ENCODE measurements around the gene RFC4. TPM values are rescaled to one million over a fixed set of nuclear protein-coding genes. Genes with fewer than 3 reads are reported as not detected.
"Not testable (repeated sequence)": the region's sequence is repeated elsewhere in the genome, so short reads cannot be mapped to it uniquely, and the experiment has no call there.

Gene RFC4
- polyA plus RNA-seq, 6 donors from 2014 or later = 22.2 to 34.4 (median 25.0) TPM

GRCh38 chr3:186839874-186840641 is 33.8 kb upstream of the RFC4 start:
- ATAC-seq (ENCODE audit: low read depth in 2 of 2) (no peak), DNase-seq (no peak)
- H3K27me3 Mint-ChIP-seq = peaks cover 5 to 27% (median 10%) of the 10 kb centered on the region in 3 donors
- no peaks in the 10 kb centered on the region for H3K4me1 Mint-ChIP-seq
- no peaks in the 10 kb centered on the region for H3K9me3 Mint-ChIP-seq
- no peak overlapping the region for H3K4me3 Mint-ChIP-seq
- no peaks in the 10 kb centered on the region for H3K36me3 Mint-ChIP-seq
- H3K27ac Mint-ChIP-seq = no peak overlapping the region

- ATAC-seq (ENCODE audit: low read depth in 2 of 2) = no peak
- no peak for DNase-seq
- Mint-ChIP-seq H3K27me3 (peaks cover 32 to 62% (median 47%) of the 10 kb centered on the region in 3 donors), H3K4me3 (no peak overlapping the region), H3K9me3 (no peaks in the 10 kb centered on the region), H3K4me1 (peaks cover 0 to 4% (median 4%) of the 10 kb centered on the region in 3 donors), H3K36me3 (no peaks in the 10 kb centered on the region), H3K27ac (no peak overlapping the region)
Measured at GRCh38 chr3:186832276-186832675, 26.0 kb upstream of the RFC4 start.

GRCh38 chr3:186831798-186832197 is 25.5 kb upstream of the RFC4 start:
- no peaks in the 10 kb centered on the region for H3K36me3 Mint-ChIP-seq

GRCh38 chr3:186828340-186828739 is 22.1 kb upstream of the RFC4 start:
- H3K36me3 Mint-ChIP-seq = no peaks in the 10 kb centered on the region
- ATAC-seq (ENCODE audit: low read depth in 2 of 2) = no peak
- peaks cover 20 to 23% (median 21%) of the 10 kb centered on the region in 3 donors for H3K4me1 Mint-ChIP-seq
- H3K9me3 Mint-ChIP-seq = no peaks in the 10 kb centered on the region
- H3K27me3 Mint-ChIP-seq = peaks cover 53 to 76% (median 70%) of the 10 kb centered on the region in 3 donors
- H3K27ac Mint-ChIP-seq = peak overlapping the region in 1 of 6 donors; percentile 82
- DNase-seq = no peak
- H3K4me3 Mint-ChIP-seq = peak overlapping the region in 4 of 8 donors; percentile 1 to 72 (median 68)

More at GRCh38 chr3:186831798-186832197, 25.5 kb upstream of the RFC4 start:
- H3K27me3 Mint-ChIP-seq = peaks cover 32 to 62% (median 48%) of the 10 kb centered on the region in 3 donors
- H3K27ac Mint-ChIP-seq = no peak overlapping the region
- H3K9me3 Mint-ChIP-seq = no peaks in the 10 kb centered on the region
- ATAC-seq (ENCODE audit: low read depth in 2 of 2) = no peak
- no peak for DNase-seq
- no peak overlapping the region for H3K4me3 Mint-ChIP-seq
- peaks cover under 1 to 4% (median 4%) of the 10 kb centered on the region in 3 donors for H3K4me1 Mint-ChIP-seq

GRCh38 chr3:186826976-186827857 is 20.9 kb upstream of the RFC4 start:
- DNase-seq (peak; percentile 86), ATAC-seq (ENCODE audit: low read depth in 2 of 2) (peak; percentile 89 to 92)
- Mint-ChIP-seq H3K9me3 (no peaks in the 10 kb centered on the region), H3K4me3 (peak overlapping the region; percentile 54 to 88 (median 73)), H3K4me1 (peaks cover 20 to 23% (median 21%) of the 10 kb centered on the region in 3 donors), H3K27me3 (peaks cover 48 to 70% (median 66%) of the 10 kb centered on the region in 3 donors), H3K27ac (no peak overlapping the region), H3K36me3 (no peaks in the 10 kb centered on the region)

GRCh38 chr3:186826410-186826975 is 20.2 kb upstream of the RFC4 start:
- ATAC-seq (ENCODE audit: low read depth in 2 of 2) = no peak
- Mint-ChIP-seq H3K9me3 (no peaks in the 10 kb centered on the region), H3K4me3 (peak overlapping the region; percentile 54 to 88 (median 76)), H3K36me3 (no peaks in the 10 kb centered on the region), H3K27me3 (peaks cover 40 to 63% (median 59%) of the 10 kb centered on the region in 3 donors), H3K27ac (peak overlapping the region in 1 of 6 donors; percentile 13), H3K4me1 (peaks cover 20 to 23% (median 21%) of the 10 kb centered on the region in 3 donors)
- no peak for DNase-seq

GRCh38 chr3:186825872-186826409 is 19.7 kb upstream of the RFC4 start:
- DNase-seq (peak; percentile 15), ATAC-seq (ENCODE audit: low read depth in 2 of 2) (peak; percentile 9 to 13)
- Mint-ChIP-seq H3K9me3 (no peaks in the 10 kb centered on the region), H3K4me3 (peak overlapping the region; percentile 54 to 88 (median 76)), H3K4me1 (peaks cover 20 to 23% (median 21%) of the 10 kb centered on the region in 3 donors), H3K36me3 (no peaks in the 10 kb centered on the region), H3K27me3 (peaks cover 39 to 58% (median 57%) of the 10 kb centered on the region in 3 donors), H3K27ac (peak overlapping the region in 2 of 6 donors; percentile 8 to 23)

- peak in 1 of 2 donors; percentile 31 for ATAC-seq (ENCODE audit: low read depth in 2 of 2)
- peaks cover 20 to 23% (median 21%) of the 10 kb centered on the region in 3 donors for H3K4me1 Mint-ChIP-seq
- H3K27me3 Mint-ChIP-seq = peaks cover 33 to 53% (median 51%) of the 10 kb centered on the region in 3 donors
- peak overlapping the region in 2 of 6 donors; percentile 8 to 37 for H3K27ac Mint-ChIP-seq
- H3K9me3 Mint-ChIP-seq = no peaks in the 10 kb centered on the region
- DNase-seq = peak; percentile 18
- no peaks in the 10 kb centered on the region for H3K36me3 Mint-ChIP-seq
- peak overlapping the region; percentile 54 to 88 (median 75) for H3K4me3 Mint-ChIP-seq
Measured at GRCh38 chr3:186825294-186825821, 19.1 kb upstream of the RFC4 start.

- ATAC-seq (ENCODE audit: low read depth in 2 of 2) (no peak), DNase-seq (no peak)
- no peaks in the 10 kb centered on the region for H3K9me3 Mint-ChIP-seq
- H3K4me1 Mint-ChIP-seq = peaks cover 20 to 23% (median 21%) of the 10 kb centered on the region in 3 donors
- peaks cover 27 to 45% (median 44%) of the 10 kb centered on the region in 3 donors for H3K27me3 Mint-ChIP-seq
- H3K4me3 Mint-ChIP-seq = peak overlapping the region in 1 of 8 donors; percentile 72
- H3K27ac Mint-ChIP-seq = peak overlapping the region in 1 of 6 donors; percentile 37
- H3K36me3 Mint-ChIP-seq = no peaks in the 10 kb centered on the region
Measured at GRCh38 chr3:186824430-186825139, 18.3 kb upstream of the RFC4 start.

- Mint-ChIP-seq H3K27ac (no peak overlapping the region), H3K27me3 (peaks cover 25 to 37% (median 33%) of the 10 kb centered on the region in 3 donors), H3K36me3 (no peaks in the 10 kb centered on the region), H3K4me3 (no peak overlapping the region), H3K9me3 (no peaks in the 10 kb centered on the region), H3K4me1 (peaks cover 20 to 22% (median 20%) of the 10 kb centered on the region in 3 donors)
- no peak for ATAC-seq (ENCODE audit: low read depth in 2 of 2)
- DNase-seq = no peak
Measured at GRCh38 chr3:186823386-186823785, 17.1 kb upstream of the RFC4 start.

- Mint-ChIP-seq H3K4me1 (peaks cover 18 to 20% (median 19%) of the 10 kb centered on the region in 3 donors), H3K27me3 (peaks cover 25 to 32% (median 28%) of the 10 kb centered on the region in 3 donors)
- not testable (repeated sequence) for H3K4me3 Mint-ChIP-seq; ATAC-seq (ENCODE audit: low read depth in 2 of 2); H3K27ac Mint-ChIP-seq; H3K9me3 Mint-ChIP-seq; H3K36me3 Mint-ChIP-seq; DNase-seq
Measured at GRCh38 chr3:186822388-186822759, 16.1 kb upstream of the RFC4 start.

Measured in naive B cell (primary cell).